H9 (cell line): ENCODE measurements around the gene PFN4. TPM values are rescaled to one million over a fixed set of nuclear protein-coding genes. Genes with fewer than 3 reads are reported as not detected.

Experiments used
- DNase-seq: peaks from one replicate; pipeline ENCODE4 v3.0.0-alpha.2; 2017
- H2AFZ ChIP-seq: one replicate; pipeline ENCODE4 v1.6.1; 2013; ENCODE audit warnings: mild to moderate bottlenecking, low read length, control low read depth, moderate library complexity
- H2AK5ac ChIP-seq: 2 replicates; pipeline ENCODE4 v1.6.1; 2013; ENCODE audit warnings: low read length, control low read depth, mixed read lengths; ENCODE audit not compliant: insufficient read length
- H2BK120ac ChIP-seq: one replicate; pipeline ENCODE4 v1.6.1; 2013; ENCODE audit warnings: low read depth, mild to moderate bottlenecking, low read length, control low read depth, inconsistent platforms; ENCODE audit not compliant: poor library complexity, severe bottlenecking
- H2BK12ac ChIP-seq: 2 replicates; pipeline ENCODE4 v1.6.1; 2013; ENCODE audit warnings: low read length, control low read depth, mixed read lengths, low read depth; ENCODE audit not compliant: insufficient read length
- H2BK15ac ChIP-seq: 2 replicates; pipeline ENCODE4 v1.6.1; 2013; ENCODE audit warnings: low read depth, low read length, control low read depth
- H2BK20ac ChIP-seq: one replicate; pipeline ENCODE4 v1.6.1; 2013; ENCODE audit warnings: low read depth, mild to moderate bottlenecking, low read length, control low read depth, inconsistent platforms; ENCODE audit not compliant: poor library complexity, severe bottlenecking
- H2BK5ac ChIP-seq: 2 replicates; pipeline ENCODE4 v1.6.1; 2013; ENCODE audit warnings: low read length, control low read depth, mixed read lengths; ENCODE audit not compliant: insufficient read length
- H3K14ac ChIP-seq: 2 replicates; pipeline ENCODE4 v1.6.1; 2013; ENCODE audit warnings: low read length, control low read depth; ENCODE audit not compliant: insufficient read depth
- H3K18ac ChIP-seq: 2 replicates; pipeline ENCODE4 v1.6.1; 2013; ENCODE audit warnings: low read depth, mild to moderate bottlenecking, mixed read lengths, low read length, control low read depth; ENCODE audit not compliant: insufficient read length
- H3K23ac ChIP-seq: 2 replicates; pipeline ENCODE4 v1.6.1; 2013; ENCODE audit warnings: low read length, control low read depth, mixed read lengths, low read depth; ENCODE audit not compliant: insufficient read length
- H3K23me2 ChIP-seq: 2 replicates; pipeline ENCODE4 v1.6.1; 2013; ENCODE audit warnings: low read depth, mild to moderate bottlenecking, mixed read lengths, low read length, control low read depth; ENCODE audit not compliant: insufficient read length, poor library complexity, severe bottlenecking
- H3K27ac ChIP-seq: 2 replicates; pipeline ENCODE4 v1.5.1; 2013; ENCODE audit warnings: low read length, control low read depth, mixed read lengths, low read depth; ENCODE audit not compliant: insufficient read length
- H3K27me3 ChIP-seq: 2 replicates; pipeline ENCODE4 v1.6.1; 2013; ENCODE audit warnings: low read length, control low read depth, inconsistent platforms; ENCODE audit not compliant: insufficient read depth
- H3K4ac ChIP-seq: 2 replicates; pipeline ENCODE4 v1.6.1; 2013; ENCODE audit warnings: low read depth, mild to moderate bottlenecking, control low read depth, inconsistent platforms, low read length, moderate library complexity
- H3K4me1 ChIP-seq: 2 replicates; pipeline ENCODE4 v1.6.1; 2013; ENCODE audit warnings: low read length, control low read depth, inconsistent platforms; ENCODE audit not compliant: insufficient read depth
- H3K4me2 ChIP-seq: 2 replicates; pipeline ENCODE4 v1.6.1; 2013; ENCODE audit warnings: low read length, control low read depth, mixed read lengths; ENCODE audit not compliant: insufficient read length, insufficient read depth
- H3K56ac ChIP-seq: 2 replicates; pipeline ENCODE4 v1.6.1; 2013; ENCODE audit warnings: low read depth, mild to moderate bottlenecking, mixed read lengths, low read length, control low read depth; ENCODE audit not compliant: insufficient read length
- H3K79me1 ChIP-seq: 2 replicates; pipeline ENCODE4 v1.6.1; 2013; ENCODE audit warnings: low read depth, mild to moderate bottlenecking, moderate library complexity, low read length, control low read depth, inconsistent platforms; ENCODE audit not compliant: insufficient read depth, poor library complexity, severe bottlenecking
- H3K79me2 ChIP-seq: 2 replicates; pipeline ENCODE4 v1.6.1; 2013; ENCODE audit warnings: low read length, control low read depth, inconsistent platforms; ENCODE audit not compliant: insufficient read depth
- H3K9ac ChIP-seq: 2 replicates; pipeline ENCODE4 v1.6.1; 2013; ENCODE audit warnings: low read length, control low read depth, mixed read lengths; ENCODE audit not compliant: insufficient read length; ENCODE audit errors: extremely low read depth
- H3K9me3 ChIP-seq: one replicate; pipeline ENCODE4 v1.6.1; 2013; ENCODE audit warnings: low read depth, low read length, inconsistent platforms; ENCODE audit not compliant: control insufficient read depth
- H3T11ph ChIP-seq: one replicate; pipeline ENCODE4 v1.6.1; 2013; ENCODE audit warnings: mild to moderate bottlenecking, low read length, control low read depth, inconsistent platforms
- H4K20me1 ChIP-seq: one replicate; pipeline ENCODE4 v1.6.1; 2013; ENCODE audit not compliant: control insufficient read depth, insufficient read length, insufficient read depth
- H4K5ac ChIP-seq: 2 replicates; pipeline ENCODE4 v1.6.1; 2013; ENCODE audit warnings: low read depth, mild to moderate bottlenecking, mixed read lengths, low read length, control low read depth; ENCODE audit not compliant: insufficient read length
- H4K8ac ChIP-seq: replicated peaks from 2 replicates; pipeline ENCODE4 v1.6.1; 2013; ENCODE audit warnings: low read length, control low read depth, mixed read lengths, low read depth; ENCODE audit not compliant: insufficient read length
- H4K91ac ChIP-seq: 2 replicates; pipeline ENCODE4 v1.6.1; 2013; ENCODE audit warnings: low read depth, mild to moderate bottlenecking, moderate library complexity, mixed read lengths, low read length, control low read depth; ENCODE audit not compliant: insufficient read length
- H3K27ac Mint-ChIP-seq, 3 experiments: 2 replicates in 2 of 3; 3 replicates in 1 of 3; pipeline ENCODE4 v1.8.0; 2020 to 2021; ENCODE audit warnings: mixed read lengths in 3 of 3, mild to moderate bottlenecking in 1 of 3, moderate library complexity in 1 of 3
- H3K27me3 Mint-ChIP-seq: 2 replicates; pipeline ENCODE4 v1.8.0; 2021; ENCODE audit warnings: low read depth, mild to moderate bottlenecking, moderate library complexity, mixed read lengths
- H3K36me3 Mint-ChIP-seq, 3 experiments: 2 replicates in 2 of 3; 3 replicates in 1 of 3; pipeline ENCODE4 v1.8.0; 2020 to 2021; ENCODE audit warnings: low read depth in 3 of 3, mixed read lengths in 3 of 3; ENCODE audit not compliant: insufficient read depth in 1 of 3
- H3K4me1 Mint-ChIP-seq, 2 experiments: 2 replicates each; pipeline ENCODE4 v1.8.0; 2020; ENCODE audit warnings: mixed read lengths in 2 of 2
- H3K4me3 Mint-ChIP-seq, 2 experiments: 2 replicates in 1 of 2; 3 replicates in 1 of 2; pipeline ENCODE4 v1.8.0; 2020 to 2021; ENCODE audit warnings: mild to moderate bottlenecking in 2 of 2, mixed read lengths in 2 of 2, moderate library complexity in 1 of 2
- H3K9me3 Mint-ChIP-seq, 2 experiments: 2 replicates in 1 of 2; 3 replicates in 1 of 2; pipeline ENCODE4 v1.8.0; 2020; ENCODE audit warnings: mild to moderate bottlenecking in 2 of 2, mixed read lengths in 2 of 2, moderate library complexity in 1 of 2
- WGBS: extraction: QIAGEN DNeasy Blood & Tissue Kit; methylation state at CpG from one replicate; pipeline ENCODE4 v1.1.7; 2013; ENCODE audit warnings: missing lambda C conversion rate, low lambda C conversion rate, mixed read lengths; ENCODE audit not compliant: insufficient read length; ENCODE audit errors: extremely low coverage; 5-methylcytosine and 5-hydroxymethylcytosine counted together
- total RNA-seq: library from RNA; stranded (reverse); gene quantifications from 2 replicates; pipeline ENCODE4 v1.2.1, GENCODE V29; 2021
- TF ChIP-seq, protein P1 (sequence below): fragments of 200-600 bp; sonication (generic); conservative IDR thresholded peaks from 3 replicates; pipeline ENCODE4 v1.8.0; 2021; ENCODE audit warnings: antibody characterized with exemption, mild to moderate bottlenecking

PFN4 gene
- total RNA-seq, 1 experiment from 2014 or later: not detected

GRCh38 chr2:24080701-24081100 lies 42.4 kb downstream of the PFN4 start:
- H3K4me1 Mint-ChIP-seq: peaks cover 22 to 28% of the 10 kb centered on the region in 2 experiments
- H3K27me3 Mint-ChIP-seq: no peaks in the 10 kb centered on the region
- Histone ChIP-seq H3K9ac (no peak overlapping the region), H3K14ac (no peak overlapping the region), H3K9me3 (no peaks in the 10 kb centered on the region), H3K79me2 (no peaks in the 10 kb centered on the region), H2BK20ac (no peak overlapping the region), H4K8ac (no peak overlapping the region), H3T11ph (no peak overlapping the region), H3K23me2 (peaks cover 24% of the 10 kb centered on the region), H2BK5ac (no peak overlapping the region), H3K18ac (no peak overlapping the region), H2AK5ac (no peak overlapping the region), H3K23ac (no peak overlapping the region), H3K79me1 (no peaks in the 10 kb centered on the region), H4K91ac (no peak overlapping the region), H3K4me1 (peaks cover 5% of the 10 kb centered on the region; the same call in 1 of the 2 replicates), H3K27ac (no peak overlapping the region), H2AFZ (no peak overlapping the region), H3K56ac (no peak overlapping the region), H3K4me2 (no peak overlapping the region), H3K4ac (no peak overlapping the region), H2BK12ac (no peak overlapping the region), H2BK120ac (no peak overlapping the region), H2BK15ac (no peak overlapping the region), H3K27me3 (no peaks in the 10 kb centered on the region), H4K20me1 (peaks cover 2% of the 10 kb centered on the region), H4K5ac (no peak overlapping the region)
- H3K9me3 Mint-ChIP-seq: no peaks in the 10 kb centered on the region
- DNase-seq: no peak
- no CpG with 5 or more reads among the region's 2 CpGs for WGBS
- H3K36me3 Mint-ChIP-seq: peaks cover 14 to 39% (median 38%) of the 10 kb centered on the region in 3 experiments
- H3K4me3 Mint-ChIP-seq: no peak overlapping the region
- TF ChIP-seq, protein P1, sequence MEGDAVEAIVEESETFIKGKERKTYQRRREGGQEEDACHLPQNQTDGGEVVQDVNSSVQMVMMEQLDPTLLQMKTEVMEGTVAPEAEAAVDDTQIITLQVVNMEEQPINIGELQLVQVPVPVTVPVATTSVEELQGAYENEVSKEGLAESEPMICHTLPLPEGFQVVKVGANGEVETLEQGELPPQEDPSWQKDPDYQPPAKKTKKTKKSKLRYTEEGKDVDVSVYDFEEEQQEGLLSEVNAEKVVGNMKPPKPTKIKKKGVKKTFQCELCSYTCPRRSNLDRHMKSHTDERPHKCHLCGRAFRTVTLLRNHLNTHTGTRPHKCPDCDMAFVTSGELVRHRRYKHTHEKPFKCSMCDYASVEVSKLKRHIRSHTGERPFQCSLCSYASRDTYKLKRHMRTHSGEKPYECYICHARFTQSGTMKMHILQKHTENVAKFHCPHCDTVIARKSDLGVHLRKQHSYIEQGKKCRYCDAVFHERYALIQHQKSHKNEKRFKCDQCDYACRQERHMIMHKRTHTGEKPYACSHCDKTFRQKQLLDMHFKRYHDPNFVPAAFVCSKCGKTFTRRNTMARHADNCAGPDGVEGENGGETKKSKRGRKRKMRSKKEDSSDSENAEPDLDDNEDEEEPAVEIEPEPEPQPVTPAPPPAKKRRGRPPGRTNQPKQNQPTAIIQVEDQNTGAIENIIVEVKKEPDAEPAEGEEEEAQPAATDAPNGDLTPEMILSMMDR: no peak
- H3K27ac Mint-ChIP-seq: no peak overlapping the region
